RCC 7860 (cell line): Measurements from ENCODE around the gene LRCOL1.

Source experiments
- DNase-seq: peaks from one replicate; pipeline ENCODE4 v3.0.0-alpha.2; 2015; ENCODE audit warnings: low spot score
- FAIRE-seq: peaks from 2 replicates; lab custom pipeline; 2012; peaks lifted over from hg19 to GRCh38; lab: Jason Lieb, UNC

LRCOL1 gene

DNA sequence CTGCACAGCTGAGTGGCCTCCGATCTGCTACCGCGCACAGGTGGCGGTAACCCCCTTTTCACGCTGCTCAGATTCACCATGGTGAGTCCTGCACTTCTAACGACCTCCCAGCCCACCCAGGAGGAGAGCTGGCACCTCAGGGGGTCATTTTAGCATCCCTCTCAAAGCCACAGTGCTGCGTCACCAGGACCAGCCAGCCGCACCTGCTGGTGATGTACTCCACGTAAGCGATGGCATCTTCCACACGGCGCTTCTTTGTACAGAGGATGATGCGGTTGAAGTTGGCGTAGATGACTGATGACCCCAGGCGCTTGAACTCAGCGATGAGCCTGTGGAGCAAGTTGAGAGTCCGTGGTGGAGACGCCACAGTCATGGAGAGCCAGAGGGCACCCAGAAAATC, 27.4 kb upstream of the LRCOL1 start:
- DNase-seq (no peak), FAIRE-seq (no peak)

DNA sequence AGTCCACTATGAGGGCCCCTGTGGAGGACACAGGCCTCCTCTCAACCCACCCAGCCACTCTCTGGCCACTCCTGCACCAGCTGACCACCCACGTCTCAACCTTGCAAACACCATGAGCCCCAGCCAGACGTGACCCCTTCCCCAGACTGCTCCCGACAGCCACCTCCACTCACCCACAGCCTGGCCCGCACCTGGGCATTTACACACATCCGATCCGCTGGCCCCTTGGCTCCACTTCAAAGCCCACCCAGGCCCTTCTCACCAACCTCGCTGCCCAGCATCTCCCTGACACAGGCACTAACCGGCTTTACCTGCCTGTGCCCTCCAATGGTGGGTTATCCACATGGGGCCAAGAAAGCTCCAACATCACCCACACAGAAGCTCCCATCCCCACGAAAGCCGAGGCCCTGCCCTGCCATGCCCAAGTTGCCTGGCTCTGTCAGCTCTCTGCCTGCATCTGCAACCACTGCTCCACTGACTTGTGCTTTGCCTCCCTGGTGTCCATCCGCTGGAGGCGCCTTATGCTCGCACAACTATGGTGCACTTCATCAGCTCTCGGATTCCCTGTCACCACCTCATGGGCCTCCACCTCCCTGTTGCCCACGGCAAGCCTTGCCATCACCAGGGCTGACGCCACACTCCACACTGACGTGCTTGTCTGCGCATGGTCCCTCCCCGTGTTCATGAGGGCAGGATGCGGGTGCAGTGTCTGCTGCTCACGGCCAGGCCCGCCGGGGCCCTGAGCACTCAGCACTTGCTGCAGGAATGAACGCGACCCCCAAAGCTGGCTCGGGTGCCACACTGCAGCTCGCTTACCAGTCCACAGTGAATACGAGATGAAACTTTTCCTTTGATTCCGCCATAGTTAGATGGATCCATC, 24.9 kb upstream of the LRCOL1 start:
- DNase-seq (no peak), FAIRE-seq (no peak)

DNA sequence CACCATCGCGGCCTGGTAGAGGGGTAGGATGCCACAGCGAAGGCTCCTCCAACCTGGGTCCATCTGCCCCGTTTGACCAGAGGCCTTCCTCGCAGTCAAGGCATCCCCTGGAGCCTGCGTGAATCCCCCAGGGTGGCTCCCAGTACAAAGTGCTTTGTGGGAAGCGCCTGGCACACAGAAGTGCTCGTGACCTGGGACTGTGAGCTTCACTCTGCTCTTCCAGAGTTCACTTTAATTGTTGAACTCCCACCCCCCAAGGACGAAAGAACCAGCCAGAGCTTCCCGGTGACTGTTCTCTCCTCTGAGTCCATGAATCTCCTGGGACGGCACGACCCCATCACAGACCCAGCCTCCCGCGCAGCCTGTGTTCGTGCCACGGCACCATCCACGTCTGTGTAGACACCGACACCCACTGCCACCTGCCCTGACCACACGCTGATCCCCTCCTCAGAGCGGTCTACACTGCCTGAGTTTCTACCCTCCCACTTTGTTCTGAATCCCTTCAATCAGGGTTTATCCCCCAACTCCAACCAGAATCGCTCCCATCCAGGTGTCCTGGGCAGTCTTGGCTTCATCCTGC, 24.1 kb upstream of the LRCOL1 start:
- no peak for FAIRE-seq
- no peak for DNase-seq

DNA sequence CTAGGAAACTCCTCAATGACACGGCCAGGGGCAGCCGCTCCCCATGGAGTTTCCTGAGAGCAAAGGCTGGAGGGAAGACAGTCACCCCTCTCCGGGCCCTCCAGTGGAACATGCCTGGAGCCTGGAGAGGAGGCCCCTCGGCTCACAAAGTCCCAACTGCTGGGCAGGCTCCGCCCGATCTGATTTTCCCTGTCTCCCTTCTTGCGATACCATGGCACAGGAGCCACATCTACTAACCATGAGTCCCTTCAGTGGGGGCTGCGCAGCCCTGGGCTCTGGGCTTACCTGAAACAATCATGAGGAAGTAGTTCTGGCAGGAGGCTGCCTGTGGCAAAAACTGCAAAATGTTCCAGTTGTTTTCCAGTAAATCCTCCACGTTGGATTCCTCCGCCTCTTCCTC, 23.5 kb upstream of the LRCOL1 start:
- no peak for FAIRE-seq
- DNase-seq, result no peak

DNA sequence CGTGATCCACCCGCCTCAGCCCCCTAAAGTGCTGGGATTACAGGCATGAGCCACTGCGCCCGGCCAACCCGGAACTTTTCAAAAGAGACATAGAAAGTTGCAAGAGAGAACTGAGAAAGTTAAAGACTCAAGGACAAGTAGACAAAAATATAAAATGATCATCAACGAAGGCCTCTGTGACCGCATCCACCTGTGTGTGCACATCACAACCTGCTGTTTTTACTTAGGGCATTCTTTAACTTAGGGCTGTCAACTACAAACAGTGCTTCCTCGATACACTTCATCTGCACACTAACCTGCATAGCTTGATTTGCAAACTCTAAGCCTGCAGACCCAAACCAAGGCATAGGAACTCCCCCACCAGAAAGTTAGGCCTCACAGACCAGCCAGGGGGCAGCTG, 23.0 kb upstream of the LRCOL1 start:
- FAIRE-seq (no peak), DNase-seq (no peak)

DNA sequence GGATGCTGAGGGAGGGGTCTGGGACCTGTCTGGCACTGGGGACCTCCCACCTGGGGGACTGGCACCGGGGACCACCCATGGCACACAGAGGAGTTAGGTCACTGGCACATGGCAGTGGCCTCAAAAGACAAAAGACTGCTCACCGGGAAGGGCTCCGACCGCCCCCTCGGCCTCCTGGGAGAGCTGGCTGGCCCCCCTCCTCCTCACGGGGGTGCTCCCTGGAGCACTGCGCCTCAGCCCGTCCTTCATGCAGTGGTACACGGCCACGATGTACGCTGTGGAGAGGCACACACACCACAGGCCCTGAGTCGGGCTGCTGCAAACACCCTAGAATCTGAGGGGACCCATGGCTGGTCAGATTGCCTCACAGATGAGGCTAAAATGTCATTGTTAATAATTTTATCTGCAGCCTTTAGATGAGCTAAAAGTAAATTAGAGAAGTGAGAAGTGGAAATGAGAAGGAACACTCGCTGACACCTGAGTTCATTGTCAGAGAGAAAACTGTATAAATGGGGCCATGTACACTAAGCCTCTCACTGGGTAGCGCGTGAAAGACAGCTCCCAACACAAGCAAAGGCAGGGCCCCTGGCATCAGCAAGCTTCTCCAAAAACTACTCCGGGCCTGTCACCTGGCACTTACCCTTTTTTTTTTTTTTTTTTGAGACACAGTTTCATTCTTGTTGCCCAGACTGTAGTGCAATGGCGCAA, 22.3 kb upstream of the LRCOL1 start:
- DNase-seq, result no peak
- FAIRE-seq, result no peak

DNA sequence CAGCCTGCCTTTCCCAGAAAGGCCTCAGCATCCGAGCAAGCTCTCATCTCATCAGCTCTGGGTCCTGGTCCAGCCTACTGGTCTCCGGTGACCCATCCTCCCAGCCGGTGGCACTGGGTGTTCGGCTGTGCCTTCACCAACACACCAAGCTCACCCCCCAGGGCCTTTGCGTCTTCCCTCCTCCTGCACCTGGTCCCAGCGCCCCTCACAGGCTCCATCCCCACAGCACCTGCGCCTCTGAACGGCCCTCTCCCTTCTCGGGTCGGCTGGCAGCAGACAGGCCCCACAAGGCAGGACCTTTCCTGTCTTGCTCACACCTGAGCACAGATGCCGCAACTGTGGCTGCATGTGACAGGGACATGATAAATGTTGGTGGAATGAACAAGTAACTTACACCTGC, 21.3 kb upstream of the LRCOL1 start:
- FAIRE-seq (no peak), DNase-seq (no peak)

DNA sequence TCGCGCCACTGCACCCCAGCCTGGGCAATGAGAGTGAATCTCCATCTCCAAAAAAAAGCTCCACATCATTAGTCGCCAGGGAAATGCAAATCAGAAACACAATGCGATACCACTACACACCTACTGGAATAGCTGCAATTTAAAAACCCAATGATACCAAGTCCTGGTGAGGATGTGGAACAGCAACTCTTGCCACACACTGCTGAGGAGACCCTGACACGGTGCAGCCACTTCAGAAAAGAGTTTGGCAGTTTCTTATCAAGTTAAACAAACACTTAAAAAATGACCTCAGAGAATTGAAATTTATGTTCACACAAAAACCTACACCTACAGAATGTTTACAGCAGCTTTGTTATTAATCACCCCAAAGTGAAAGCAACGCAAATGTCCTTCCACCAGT, 20.3 kb upstream of the LRCOL1 start:
- DNase-seq (no peak), FAIRE-seq (no peak)

DNA sequence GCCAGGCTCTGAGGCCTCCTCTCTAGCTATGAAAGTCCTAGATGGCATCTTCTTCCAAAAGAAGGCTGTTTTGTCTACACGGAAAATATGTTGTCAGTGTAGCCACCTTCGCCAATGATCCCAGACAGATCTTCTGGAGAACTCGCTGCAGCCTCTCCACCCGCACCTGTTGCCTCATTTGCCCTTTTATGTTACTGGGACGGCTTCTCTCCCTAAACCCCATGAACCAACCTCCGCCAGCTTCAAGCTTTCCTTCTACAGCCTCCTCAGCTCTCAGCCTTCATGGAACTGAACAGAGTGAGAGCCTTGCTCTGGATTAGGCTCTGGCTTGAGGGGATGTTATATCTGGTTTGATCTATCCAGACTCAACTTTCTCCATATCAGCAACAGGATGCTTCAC, 18.9 kb upstream of the LRCOL1 start:
- FAIRE-seq, result no peak
- DNase-seq, result no peak

DNA sequence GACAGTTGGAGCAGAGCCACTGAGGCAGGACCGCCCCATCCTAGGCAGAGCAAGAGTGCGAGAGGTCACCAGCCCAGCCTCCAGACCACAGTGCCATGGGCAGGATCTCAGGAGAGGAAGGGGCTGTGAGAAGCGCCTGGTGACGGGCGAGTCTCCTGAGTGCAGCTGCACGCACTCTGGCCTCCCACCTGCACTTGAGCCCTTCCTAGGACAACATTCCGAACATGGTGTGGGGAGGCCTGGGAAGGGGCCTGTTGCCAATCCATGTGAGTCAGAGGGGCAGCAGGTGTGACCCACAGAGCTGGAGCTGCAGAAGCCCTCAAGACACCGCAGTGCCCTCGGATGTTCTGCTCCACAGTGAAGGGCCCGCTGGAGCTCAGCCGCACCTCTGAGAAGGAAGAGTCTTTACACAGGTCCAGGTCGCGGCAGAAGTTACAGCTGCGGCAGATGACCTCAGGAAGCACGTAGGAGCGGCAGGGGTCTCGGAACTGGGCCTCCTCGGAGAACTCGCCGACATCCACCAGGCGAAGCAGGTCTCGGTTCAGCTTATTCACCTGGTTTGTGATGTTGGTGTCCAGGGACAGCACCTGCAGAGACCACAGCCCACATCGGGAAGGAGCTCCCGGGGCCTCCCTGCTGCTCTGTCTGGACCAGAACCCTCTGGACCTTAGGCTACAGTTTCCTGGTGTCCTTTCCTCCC, 15.5 kb upstream of the LRCOL1 start:
- DNase-seq (no peak), FAIRE-seq (no peak)

DNA sequence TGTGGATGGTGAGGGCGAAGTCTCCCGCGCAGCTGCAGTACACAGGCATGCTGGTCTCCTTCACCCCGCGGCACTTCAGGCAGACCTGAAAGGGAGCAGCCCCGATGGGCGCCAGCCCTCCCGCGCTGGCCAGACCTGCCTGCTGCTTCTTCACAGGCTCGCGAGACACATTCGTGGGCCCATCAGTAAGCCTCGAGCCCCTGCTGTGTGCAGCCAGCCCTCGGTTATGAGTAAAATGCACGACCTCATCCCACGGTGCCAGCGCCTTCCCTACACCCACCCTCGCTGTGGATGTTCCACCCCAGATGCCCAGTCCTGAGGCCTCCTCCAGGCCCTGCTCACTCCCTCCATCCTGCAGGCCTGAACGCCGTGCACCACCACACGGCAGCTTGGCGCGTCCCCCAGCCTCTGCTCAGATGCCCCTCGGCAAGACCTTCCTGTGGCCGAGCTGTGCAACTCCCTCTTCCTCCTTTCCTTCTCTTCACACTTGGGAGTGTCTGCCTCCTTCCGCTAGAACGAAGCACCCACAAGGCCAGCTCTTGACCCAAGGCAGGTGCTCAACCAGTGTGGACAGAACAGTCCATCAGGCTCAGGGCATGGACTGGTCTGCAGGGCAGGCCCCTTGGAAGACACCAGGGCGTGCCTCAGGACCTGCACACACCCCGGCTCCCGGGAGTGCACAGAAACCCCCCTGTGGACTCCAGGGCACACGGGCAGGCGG, 14.7 kb upstream of the LRCOL1 start:
- DNase-seq (no peak), FAIRE-seq (no peak)

DNA sequence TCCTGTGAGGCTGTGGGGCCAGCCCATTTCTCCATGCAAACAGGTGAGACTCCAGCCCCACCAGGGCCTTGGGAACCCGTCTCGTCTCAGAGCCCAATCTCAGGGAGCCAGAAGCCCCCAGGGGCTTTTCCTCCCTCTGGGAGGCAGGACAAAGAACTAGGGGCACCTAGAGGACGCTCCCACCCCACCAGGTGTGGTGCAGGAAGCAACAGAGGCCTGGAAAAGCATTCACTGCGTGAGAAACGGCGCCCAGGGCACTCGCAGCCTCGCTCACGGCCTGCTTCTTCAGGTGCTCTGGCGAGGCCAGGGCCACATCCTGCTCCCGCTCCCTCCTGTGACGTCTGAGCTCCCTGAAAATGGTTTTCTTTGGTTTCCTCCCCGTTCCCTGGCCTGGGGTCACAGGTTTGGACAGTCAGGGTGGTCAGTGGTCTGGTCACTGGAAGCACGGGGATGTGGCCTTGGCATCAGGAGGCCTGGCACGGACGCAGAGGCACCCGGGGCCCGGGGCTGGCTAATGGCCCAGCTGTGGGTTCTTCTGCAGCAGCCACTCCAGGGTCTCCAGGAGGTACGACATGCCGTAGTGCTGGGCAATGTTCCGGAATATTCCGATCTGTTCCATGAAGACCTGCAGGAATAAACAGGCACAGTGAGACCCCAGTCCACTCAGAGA, 13.9 kb upstream of the LRCOL1 start:
- FAIRE-seq (no peak), DNase-seq (no peak)

DNA sequence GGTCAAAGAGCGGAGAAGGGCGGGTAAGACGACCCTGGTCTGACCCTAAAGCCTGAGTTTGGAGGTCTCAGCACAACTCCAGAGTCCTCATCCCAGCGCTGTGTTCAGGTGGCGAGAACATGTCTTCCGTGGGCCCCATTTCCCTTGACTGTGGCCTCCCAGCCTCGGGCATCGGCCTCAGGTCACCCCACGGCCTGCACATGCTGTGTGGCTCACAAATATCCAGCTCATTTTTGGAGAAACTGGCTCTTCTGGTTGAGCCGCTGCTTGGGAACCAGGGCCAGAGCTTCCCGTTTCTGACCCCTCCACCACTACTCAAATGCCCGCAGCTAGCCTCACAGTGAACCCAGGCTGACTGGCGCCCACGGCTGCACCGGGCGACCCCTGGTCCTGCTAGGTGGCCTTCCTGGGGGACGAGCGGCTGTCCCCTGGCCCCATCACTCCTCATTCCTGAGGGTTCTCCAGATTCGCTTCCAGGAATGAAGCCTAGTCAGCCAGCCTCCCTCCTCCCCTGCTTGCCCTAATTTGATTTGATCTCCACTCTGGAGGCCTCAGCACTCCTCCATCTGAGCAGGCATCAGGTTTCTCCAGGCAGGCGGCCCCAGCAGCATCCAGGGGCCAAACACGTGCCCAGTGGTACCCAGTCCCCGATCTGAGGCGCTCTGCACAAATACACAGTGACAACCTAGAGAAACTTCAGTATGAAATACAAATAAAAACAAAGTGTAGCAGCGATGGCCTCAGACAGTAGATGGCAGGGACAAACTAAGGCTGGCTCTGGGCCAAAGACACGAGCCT, 12.9 kb upstream of the LRCOL1 start:
- DNase-seq, result no peak
- no peak for FAIRE-seq

DNA sequence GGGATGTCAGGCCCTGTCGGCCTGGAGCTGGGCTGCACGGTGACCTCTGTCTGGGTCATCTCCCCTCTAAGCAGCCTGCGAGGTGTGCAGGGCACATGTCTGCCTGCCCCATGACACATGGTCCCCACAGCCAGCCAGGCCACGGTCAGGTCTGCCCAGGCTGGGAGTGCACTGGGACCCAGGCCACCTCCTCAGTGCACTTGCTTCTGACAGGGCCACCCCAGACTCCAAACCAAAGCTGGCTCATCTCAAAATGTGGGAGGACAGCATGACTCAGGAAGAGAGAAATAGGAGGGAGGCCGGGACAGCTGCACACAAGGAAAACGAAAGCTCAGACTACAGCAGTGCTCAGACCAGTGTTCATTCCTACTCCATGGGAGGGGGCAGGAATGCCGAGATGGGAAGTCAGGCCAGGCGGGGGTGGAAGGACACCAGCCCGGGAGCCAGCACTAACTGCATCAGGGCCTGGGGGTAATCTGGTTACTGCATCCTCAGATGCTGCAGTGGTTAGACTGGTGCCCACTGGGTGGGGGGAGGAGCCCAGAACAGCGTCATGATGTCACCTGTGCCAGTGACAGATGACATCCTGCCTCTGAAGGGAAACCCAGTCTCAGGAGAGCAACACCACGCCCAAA, 12.2 kb upstream of the LRCOL1 start:
- peak; percentile 47 for DNase-seq
- FAIRE-seq, result no peak

DNA sequence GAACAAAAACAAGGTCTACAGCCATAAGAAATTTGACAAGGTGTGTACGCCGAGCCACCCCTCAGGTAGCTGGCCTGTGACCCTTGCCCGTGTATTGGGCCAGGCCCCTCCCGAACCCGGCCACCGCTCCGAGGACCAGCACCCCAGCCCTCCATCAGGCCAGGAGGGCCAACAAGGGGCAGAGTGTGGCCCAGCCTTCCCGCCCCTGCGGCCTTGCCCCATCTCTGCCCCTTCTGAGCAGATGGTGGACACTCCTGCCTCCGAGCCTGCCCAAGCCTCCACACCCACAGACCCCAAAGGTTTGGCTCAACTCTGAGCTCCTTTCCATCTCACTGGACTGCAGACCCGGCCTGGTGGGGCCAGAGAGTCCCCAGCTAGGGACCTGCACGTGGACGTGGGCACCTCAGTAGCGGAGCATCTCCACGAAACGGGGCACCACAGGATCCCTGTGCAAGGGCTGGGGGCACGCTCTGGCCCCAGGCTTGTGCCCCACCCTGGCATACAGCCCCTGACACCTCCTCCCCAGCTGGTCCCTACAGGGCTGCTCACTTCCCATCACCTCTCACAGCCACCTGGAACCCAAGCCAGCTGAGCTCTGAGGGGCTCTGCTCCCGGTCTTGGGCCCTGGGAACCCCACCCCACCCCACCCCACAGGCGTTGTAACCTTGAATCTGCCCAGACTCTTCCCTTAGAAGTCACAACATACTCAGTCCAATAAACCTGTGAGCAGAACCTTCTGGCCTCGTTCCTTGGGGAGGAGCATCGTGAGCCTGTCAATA, 11.5 kb upstream of the LRCOL1 start:
- DNase-seq, result no peak
- FAIRE-seq, result no peak

DNA sequence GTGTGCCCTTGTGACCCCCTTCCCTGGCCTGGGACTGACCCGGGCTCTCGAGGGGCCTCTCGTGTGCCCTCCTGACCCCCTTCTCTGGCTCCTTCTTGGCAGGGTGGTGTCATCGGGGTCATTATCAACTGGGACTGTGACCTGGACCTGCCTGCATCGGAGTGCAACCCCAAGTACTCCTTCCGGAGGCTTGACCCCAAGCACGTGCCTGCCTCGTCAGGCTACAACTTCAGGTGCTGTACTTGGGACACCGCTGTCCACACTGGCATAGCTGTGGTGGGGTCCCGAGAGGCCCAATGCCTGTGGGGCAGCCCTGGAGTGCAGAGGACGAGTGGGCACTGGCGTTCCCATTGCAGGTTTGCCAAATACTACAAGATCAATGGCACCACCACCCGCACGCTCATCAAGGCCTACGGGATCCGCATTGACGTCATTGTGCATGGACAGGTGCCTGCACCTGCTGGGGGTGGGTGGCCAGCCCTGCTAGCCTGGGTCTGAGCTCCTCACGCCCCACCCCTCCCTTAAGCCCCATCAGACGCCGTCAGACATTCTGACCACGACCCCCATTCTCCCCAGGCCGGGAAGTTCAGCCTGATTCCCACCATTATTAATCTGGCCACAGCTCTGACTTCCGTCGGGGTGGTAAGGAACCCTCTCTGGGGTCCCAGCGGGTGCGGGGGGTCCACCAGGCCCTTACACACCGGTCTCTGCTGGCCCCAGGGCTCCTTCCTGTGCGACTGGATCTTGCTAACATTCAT, 10.7 kb upstream of the LRCOL1 start:
- DNase-seq (no peak), FAIRE-seq (no peak)

DNA sequence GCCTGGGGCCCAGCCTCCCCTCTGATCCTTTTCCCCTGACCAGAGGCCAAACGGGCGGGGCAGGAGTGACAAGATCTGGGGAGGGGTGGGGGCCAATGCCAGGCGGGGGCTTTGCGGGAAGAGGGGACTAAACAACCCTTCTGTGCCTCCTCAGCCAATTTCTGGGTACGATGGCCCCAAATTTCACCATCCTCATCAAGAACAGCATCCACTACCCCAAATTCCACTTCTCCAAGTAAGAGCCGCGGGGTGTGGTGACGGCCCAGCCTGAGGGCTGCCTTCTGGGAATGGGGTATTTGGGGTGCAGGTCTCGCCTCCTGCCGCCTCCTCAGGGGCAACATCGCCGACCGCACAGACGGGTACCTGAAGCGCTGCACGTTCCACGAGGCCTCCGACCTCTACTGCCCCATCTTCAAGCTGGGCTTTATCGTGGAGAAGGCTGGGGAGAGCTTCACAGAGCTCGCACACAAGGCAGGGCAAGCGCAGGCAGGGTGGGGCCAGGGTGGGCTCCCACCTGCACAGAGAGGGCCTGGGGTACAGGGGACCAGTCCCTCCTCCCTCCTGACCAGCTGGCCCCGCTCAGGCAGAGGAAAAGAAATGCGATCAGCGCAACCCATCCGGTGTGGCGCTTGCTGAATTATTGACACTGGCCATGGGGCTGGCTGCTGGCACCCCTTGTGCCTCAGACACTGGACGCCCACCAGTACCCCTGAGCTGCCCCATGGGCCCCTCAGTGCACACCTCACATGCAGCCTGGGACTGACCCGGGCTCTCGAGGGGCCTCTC, 9.9 kb upstream of the LRCOL1 start:
- no peak for DNase-seq
- no peak for FAIRE-seq
